Amniotic stem cell (primary cell): Measurements from ENCODE around the gene EME1.
A peak's percentile ranks its signal among the peaks of the same experiment; 100 is the strongest.
"Not testable (repeated sequence)": the region's sequence is repeated elsewhere in the genome, so short reads cannot be mapped to it uniquely, and the experiment has no call there.

Source experiments
- DNase-seq: peaks from one replicate; lab custom pipeline; 2025; lab: John Stamatoyannopoulos, UW

EME1 gene

DNA sequence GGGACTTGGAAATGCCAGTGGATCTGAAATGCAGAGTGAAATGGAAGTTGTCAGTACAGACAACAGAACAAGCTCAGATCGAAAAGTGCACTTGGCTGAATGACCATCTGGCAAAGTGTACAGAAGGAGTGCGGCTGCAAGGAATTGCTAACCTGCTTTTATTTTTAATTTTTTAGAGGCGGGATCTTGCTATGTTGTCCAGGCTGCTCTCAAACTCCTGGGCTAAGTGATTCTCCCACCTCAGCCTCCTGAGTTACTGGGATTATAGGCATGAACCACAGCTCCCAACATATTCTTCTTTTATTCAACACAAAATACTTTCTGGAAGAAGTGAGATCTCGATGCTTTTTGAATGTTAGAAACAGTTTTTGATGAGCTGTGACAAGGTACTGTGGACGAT, 20.7 kb downstream of the EME1 start:
- no peak for DNase-seq

DNA sequence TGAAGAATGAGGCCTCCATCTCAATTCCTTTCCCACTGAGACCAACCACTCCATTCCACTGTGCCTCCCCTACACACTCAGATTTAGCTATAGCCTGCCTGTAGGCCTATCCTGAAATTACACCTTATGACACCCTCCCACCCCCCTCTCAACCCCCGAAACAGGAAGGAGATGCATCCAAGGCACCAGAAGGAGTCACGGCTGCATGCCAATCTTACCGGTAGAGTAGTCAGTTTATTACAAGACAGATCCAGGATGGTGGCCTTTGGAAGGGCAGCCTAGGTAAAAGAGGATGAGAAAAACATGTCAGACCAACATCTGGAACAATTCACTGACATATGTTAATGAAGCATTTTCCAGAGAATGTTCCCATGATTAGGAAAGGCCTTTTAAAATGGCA, 21.7 kb downstream of the EME1 start:
- DNase-seq: no peak

DNA sequence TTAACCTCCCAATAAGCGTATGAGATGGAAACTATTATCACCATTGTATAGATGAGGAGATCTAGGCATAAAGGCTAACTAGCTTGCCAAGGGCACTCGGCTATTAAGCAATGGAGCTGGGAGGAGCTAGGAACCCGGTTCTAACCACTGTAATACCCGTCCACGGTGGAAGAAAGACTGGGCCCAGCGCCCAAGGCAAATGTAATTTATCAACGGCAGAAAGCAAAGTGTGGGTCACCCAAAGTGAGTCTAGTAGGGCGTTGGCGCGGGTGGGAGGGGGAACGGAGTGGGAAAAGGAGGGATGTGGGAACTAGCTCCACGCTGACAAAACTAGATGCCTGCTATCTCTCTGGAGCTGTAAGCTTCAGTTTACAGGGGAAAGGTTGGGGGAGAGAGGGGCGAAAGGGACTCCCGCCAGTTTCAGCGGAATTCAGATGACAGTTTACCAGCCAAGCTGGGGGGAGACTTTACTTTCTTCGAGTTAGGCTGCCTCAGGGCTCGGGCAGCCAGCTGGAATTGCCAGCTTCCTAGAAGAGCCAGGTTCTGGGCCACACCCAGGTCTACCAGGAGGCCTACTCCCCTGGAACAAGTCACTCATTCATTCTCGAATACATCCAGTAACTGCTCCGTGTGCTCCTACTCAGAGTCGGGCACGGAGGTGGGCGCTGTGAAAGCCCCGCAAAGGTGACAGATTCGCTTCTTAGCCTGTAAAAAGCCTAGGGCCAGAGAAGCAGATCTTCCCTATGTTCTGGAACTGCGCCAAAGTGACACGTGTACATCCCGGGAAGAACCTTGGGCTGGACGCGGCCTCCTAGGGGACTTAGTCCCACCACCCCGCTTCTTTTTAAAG, 23.5 kb downstream of the EME1 start:
- peak; percentile 14 for DNase-seq

- peak; percentile 65 for DNase-seq
Observed at GRCh38 chr17:50397111-50397918, 24.3 kb downstream of the EME1 start, which contains the start of gene LRRC59. Gene LRRC59, minus strand, starts transcription at chr17:50397523. Its CDS starts 206 bp downstream, at chr17:50397317.

- no peak for DNase-seq
Observed at GRCh38 chr17:50397919-50398285, 24.9 kb downstream of the EME1 start.

DNA sequence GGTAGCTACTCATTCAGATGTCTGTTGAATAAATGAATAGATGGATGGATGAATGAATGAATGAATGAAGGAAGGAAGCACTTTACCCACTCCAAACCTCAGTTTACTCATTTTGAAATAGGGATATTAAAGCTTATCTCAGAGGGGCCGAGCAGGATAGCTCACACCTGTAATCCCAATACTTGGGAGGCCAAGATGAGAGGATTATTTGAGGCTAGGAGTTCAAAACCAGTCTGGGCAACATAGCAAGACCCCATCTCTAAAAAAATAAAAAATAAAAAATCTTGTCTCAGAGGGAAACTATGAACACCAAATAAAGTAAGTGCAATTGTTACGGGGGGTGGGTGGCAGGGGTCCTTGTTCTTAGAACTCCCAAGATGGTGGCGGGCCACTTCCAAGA, 25.6 kb downstream of the EME1 start:
- not testable (repeated sequence) for DNase-seq

GRCh38 chr17:50399591-50399990, 26.6 kb downstream of the EME1 start:
- not testable (repeated sequence) for DNase-seq

DNA sequence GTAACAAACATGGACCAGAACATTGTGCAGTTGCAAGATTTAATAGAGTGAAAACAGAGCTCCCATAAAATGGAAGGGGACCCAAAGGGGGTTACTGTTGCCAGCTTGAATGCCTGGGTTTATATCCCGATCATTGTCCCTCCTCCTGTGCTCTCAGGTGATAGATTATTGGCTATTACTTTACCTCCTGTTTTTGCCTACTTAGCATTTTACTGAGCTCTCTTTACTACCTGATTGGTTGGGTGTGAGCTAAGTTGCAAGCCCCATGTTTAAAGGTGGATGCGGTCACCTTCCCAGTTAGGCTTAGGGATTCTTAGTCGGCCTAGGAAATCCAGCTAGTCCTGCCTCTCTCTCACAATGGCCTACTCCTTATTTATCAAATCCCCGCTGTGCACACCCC, 32.3 kb downstream of the EME1 start:
- DNase-seq: not testable (repeated sequence)

DNA sequence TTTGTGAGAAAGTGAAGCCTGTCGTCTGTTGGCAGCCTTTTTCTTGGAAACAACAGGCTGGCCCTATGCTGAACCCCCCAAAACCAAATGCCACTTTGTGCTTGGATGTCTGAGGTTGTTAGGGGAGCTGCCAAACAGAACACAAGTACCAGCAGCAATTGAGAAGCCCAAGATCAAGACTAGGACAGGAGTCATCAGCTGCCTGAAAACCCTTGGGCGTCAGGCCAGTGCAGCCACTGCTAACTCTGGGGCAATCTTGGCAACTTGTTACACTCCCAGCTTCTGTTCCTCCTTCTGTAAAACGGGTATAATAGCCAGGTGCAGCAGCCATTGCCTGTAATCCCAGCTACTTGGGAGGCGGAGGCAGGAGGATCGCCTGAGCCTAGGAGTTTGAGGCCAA, 33.5 kb downstream of the EME1 start:
- no peak for DNase-seq

DNA sequence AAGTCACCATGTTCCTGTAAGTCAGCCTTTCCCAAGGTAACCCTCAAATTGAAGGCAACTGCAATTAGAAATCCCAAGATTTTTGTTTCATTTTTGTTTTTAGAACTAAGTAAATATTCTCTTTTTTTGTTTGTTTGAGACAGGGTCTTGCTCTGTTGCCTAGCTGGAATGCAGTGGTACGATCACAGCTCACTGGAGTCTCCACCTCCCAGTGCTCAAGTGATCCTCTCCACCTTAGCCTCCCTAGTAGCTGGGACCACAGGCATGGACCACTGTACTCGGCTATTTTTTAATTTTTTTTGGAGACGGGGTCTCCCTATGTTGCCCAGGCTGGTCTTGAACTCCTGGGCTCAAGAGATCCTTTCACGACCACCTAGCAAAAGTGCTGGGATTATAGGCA, 34.9 kb downstream of the EME1 start:
- no peak for DNase-seq

- no peak for DNase-seq
Observed at GRCh38 chr17:50412188-50412732, 39.2 kb downstream of the EME1 start.

DNA sequence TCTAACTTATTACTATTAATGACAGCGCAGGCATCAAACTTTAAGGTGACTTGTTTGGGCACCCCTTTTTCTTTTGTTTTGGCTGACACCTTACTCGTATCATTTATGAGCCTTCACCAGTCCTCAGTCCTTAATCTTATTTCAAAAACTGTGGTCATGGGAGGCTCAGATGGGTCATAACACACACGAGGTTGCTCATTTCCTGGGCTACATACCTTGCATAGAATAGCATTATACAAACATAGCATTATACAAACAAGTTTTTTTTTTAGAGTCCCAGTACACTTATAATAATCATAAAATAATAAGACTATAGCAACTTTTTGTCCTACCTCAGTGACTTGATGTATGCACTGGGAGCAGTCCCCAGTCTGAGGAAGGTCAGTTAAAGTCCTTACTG, 41.8 kb downstream of the EME1 start:
- DNase-seq: no peak

DNA sequence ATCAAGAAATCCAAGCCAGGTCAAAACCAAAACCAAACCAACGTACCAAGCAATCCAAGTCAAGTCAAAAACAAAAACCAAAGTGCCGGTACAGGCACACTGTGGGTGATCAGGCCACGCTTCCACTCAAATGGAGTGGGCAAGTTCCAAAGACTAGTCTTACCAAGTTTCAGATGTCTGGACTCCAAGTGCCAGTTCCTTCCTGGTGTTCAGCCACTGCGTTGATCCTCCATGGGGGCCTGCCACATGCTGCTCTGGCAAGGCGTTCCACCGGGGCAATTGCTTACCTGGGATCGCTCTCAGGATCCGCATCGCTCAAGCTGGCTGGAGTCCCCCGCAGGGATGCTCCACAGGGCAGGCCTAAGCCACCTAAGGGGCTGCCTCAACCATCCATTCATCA, 46.5 kb downstream of the EME1 start:
- DNase-seq: not testable (repeated sequence)

GRCh38 chr17:50420419-50421112, 47.5 kb downstream of the EME1 start:
- DNase-seq: no peak

- DNase-seq: no peak
Observed at GRCh38 chr17:50421308-50422051, 48.5 kb downstream of the EME1 start.

- DNase-seq: no peak
Observed at GRCh38 chr17:50422738-50423137, 49.7 kb downstream of the EME1 start.

DNA sequence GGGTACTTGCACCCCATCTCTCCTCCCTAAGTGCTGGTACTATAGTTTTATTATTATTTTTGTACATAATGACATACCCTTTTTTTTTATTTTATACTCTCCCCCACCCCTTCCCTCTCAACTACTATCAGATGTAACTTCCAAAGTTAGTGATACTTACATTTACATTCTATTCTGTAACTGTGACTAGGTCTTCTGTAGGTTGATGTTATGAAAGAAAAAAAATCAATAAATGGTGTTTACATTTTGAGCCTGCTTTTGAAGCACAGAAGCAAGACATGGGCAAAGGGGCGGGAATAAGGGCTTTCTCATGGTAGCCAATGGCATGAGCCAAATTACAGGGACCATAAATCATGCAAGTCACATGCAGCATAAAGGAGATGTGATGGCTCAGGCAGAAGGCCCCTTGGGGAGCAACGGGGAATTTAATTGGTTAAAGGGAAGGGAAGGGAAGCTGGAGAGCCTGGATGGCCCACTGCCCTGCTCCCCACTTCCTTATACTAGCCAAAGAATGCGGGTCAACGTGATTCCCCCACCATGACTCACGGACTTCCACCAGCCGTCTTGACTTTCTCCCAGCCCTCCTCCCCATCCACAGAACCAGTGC, 50.6 kb downstream of the EME1 start:
- no peak for DNase-seq

DNA sequence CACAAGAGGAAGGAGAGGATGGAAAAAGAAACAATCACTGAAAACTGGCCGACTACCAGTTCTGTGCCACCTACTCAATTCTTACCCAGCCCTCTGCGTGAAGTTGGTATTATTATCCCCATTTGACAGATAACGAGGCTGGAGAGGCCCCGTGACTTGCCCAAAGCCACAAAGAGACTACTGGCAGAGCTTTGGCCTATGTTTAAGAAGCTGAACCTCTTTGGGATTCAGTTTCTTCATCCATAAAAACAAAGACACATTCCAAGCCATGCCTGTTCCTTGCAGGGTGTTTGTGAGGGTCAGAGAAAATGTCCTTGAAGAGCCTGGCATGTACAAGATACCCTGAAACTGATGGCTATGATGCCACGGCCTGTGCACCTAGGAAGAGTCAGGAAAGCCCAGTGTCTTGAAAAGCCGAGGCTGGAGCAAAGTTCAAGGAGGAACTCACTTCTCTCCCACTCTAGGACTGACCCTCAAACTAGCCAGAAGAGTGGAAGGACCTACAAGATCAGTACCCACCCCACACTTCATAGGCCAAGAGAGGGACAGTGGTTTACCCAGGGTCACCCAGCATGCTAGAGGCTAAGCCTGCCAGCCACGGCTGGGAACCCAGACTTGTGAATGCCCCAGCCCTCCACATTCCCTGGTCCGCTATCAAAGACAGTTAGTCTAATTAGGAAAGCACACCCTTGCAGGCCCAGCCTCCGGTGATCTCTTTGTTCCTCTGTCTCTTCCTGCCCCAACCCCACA, 51.4 kb downstream of the EME1 start:
- DNase-seq: no peak

- no peak for DNase-seq
Observed at GRCh38 chr17:50424996-50425681, 52.1 kb downstream of the EME1 start.
